GM20000 (cell line): ENCODE results near the gene EHD4.

Experiments
- DNase-seq: peaks from one replicate; pipeline ENCODE4 v3.0.0; 2012; ENCODE audit warnings: low spot score
- TF ChIP-seq, protein P1 (sequence below): IDR thresholded peaks from 2 replicates; pipeline ENCODE4 v1.5.1; 2012; ENCODE audit warnings: mild to moderate bottlenecking, control low read depth; ENCODE audit errors: extremely low read depth, missing control alignments

EHD4 gene

DNA sequence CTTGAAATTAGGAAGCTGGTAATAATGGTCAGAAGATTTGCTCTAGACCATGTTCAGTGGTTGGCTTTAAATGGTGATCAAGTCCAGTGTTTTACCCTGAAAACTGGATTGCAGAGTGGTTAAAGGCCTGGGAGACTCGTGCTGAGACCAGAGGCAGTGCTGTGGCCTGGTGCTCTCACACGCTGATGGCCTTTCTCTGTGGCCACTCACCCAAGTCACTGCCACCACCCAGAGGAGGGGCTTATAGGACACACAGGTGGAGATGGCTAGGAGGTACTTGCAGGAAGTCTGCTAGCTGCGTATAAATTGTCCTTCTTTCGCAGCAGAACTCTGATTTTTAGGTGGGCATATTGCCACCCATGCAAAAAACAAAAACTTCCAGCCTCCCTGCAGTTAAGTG lies 6.2 kb upstream of the EHD4 start:
- TF ChIP-seq, protein P1, sequence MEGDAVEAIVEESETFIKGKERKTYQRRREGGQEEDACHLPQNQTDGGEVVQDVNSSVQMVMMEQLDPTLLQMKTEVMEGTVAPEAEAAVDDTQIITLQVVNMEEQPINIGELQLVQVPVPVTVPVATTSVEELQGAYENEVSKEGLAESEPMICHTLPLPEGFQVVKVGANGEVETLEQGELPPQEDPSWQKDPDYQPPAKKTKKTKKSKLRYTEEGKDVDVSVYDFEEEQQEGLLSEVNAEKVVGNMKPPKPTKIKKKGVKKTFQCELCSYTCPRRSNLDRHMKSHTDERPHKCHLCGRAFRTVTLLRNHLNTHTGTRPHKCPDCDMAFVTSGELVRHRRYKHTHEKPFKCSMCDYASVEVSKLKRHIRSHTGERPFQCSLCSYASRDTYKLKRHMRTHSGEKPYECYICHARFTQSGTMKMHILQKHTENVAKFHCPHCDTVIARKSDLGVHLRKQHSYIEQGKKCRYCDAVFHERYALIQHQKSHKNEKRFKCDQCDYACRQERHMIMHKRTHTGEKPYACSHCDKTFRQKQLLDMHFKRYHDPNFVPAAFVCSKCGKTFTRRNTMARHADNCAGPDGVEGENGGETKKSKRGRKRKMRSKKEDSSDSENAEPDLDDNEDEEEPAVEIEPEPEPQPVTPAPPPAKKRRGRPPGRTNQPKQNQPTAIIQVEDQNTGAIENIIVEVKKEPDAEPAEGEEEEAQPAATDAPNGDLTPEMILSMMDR = no peak
- no peak for DNase-seq

DNA sequence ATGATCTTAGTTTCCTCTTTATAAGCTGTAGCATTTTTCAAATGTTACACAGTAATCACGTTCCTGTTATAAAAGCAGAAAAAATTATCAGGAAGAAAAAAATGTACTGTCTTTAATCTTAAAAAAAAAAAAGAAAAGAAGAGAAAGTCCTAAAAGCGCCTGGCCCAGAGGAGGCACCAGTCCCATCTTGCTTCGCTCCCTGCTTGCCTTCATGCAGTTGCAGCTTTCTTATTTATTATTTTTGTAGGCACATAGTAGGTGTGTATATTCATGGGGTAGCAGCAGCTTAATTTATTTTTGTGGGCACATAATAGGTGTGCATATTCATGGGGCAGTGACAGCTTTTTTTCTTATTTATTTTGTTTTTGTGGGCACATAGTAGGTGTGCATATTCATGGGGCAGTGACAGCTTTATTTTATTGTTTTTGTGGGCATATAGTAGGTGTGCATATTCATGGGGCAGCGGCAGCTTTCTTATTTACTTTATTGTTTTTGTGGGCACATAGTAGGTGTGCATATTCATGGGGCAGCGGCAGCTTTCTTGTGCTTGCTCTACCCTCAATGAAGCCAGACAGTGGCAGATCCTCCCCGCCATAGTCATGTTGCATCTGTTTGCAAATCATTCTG lies 5.5 kb upstream of the EHD4 start:
- DNase-seq = no peak
- TF ChIP-seq, protein P1 = no peak

DNA sequence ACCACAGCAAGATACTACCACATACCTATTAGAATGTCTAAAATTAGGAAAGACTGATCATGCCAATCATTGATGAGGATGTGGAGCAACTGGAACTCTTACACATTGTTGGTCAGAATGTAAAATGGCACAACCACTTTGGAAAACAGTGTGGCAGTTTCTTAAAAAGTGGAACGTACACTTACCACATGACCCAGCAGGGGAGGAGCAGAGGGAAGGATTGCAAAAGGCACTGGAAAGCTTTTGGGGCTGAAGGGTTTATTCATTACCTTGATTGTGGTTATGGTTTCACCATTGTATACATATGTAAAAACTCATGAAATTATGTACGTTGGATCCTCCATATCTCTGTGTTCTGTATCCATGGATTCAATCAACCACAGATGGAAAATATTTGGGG lies 3.3 kb upstream of the EHD4 start:
- no peak for DNase-seq
- TF ChIP-seq, protein P1 = no peak

DNA sequence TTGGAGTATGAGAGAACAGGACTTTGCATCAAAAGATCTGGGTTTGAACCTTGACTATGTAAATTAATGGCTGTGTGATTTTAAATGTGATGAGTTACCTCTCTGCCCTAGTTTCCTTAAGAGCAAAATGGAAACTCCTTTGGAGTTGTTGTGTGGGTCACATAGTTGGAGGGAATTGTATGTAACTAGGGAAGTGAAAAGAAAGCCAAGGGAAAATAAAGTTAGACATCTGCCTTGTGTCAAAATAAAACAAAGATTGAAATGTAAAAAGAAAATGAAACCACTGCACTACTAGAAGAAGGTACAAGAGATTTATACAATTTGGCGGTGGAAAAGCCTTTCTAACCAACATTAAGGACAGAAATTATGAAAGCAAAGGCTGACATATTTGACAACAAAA lies 1.7 kb upstream of the EHD4 start:
- TF ChIP-seq, protein P1 = no peak
- no peak for DNase-seq

DNA sequence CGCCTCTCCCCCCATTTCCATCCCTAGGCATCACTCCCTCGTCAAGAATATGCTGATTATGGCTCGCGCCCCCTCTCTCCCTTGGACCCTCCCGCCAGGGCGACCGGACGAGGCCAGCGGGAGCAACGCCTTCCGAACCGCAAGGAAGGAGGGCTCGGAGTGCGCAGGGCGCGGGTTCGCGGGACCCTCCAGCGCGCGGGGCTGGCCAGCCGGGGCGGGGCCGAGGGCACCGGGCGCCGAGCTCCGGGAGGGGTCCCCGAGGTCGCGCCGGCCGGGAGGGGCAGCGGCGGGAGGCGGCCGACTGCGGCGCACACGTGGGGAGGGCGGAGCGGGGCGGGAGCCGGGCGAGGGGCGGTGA lies 483 bp downstream of the EHD4 start:
- TF ChIP-seq, protein P1 = no peak
- peak; percentile 69 for DNase-seq

DNA sequence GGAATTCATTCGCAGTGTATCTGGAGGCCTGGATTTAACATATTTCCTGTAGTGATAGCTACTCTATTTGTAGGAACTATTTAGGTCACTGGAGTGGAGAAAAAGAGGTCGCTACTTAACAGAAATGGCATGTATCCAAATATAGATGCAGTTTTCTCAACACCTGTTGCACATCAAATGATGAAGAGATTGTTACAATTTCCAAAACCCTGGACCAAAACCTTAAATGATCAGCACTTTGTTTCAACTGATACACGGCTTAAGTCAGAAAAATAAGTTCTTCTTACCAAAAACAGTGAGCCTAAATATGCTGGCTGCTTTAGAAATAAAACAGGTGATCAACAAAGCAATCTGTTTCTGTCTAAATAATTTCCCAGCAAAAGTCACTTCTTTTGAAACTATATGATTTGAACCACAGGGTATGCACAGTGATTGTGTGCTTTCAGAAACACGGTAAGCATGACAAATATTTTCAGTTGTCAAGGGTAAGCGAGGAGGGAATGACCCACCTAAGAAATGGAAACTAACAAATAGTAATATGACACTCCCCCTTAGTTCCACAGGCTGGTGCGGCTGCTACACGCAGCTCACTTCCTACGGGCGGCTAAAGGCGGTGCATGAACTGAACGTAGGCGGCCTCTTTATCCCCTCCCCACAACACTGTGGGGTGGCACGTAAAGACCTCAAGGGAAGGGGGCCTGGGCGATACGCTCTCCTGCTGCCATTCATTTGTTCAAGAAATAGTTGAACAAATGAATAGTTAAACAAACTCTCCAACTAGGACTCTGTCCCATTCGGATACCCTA lies 1.1 kb downstream of the EHD4 start:
- DNase-seq = peak; percentile 91
- TF ChIP-seq, protein P1 = no peak

DNA sequence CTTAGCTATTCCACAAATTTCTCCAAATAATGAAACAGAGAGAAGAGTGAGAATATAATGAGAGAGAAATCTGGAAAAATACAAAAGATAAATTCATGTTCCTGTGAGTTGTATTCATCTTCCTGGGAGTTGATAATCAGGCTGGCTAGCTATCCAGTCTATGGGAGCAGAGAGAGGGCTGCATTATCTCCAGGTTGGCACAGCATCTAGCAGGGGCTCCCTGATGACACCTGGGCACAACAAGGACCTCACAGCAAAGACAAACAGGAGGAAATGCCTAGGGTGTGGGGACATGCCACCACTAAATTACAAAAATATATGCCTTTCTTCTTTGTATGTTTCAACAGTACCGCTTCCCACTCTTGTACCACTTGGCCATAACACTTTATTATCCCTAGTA lies 1.9 kb downstream of the EHD4 start:
- no peak for DNase-seq
- TF ChIP-seq, protein P1 = no peak
